H1 (cell line): ENCODE measurements around the gene EXD3. TPM values are rescaled to one million over a fixed set of nuclear protein-coding genes. Genes with fewer than 3 reads are reported as not detected.

Source experiments
- CHD2 ChIP-seq: IDR thresholded peaks from 2 replicates; pipeline ENCODE4 v1.6.1; 2012; ENCODE audit warnings: low read length, improper control_type of control experiment
- E2F6 ChIP-seq: IDR thresholded peaks from 2 replicates; pipeline ENCODE4 v1.6.1; 2012; ENCODE audit warnings: inconsistent platforms
- HDAC6 ChIP-seq: IDR thresholded peaks from one replicate; pipeline ENCODE4 v1.7.1; 2012; ENCODE audit warnings: low read depth, mild to moderate bottlenecking, inconsistent platforms, low read length, moderate library complexity
- KDM5A ChIP-seq: fragments of 200-600 bp; IDR thresholded peaks from 2 replicates; pipeline ENCODE4 v1.7.1; 2012; ENCODE audit warnings: mild to moderate bottlenecking, low read length, inconsistent platforms, mixed read lengths
- POLR2A ChIP-seq, 2 experiments: IDR thresholded peaks; 1 replicate in 1 of 2; 2 replicates in 1 of 2; pipeline ENCODE4 v1.6.1; 2011; ENCODE audit warnings: low read depth in 2 of 2, low read length in 2 of 2, mild to moderate bottlenecking in 2 of 2; ENCODE audit errors: control extremely low read depth in 1 of 2
- SP4 ChIP-seq: IDR thresholded peaks from 2 replicates; pipeline ENCODE4 v1.6.1; 2012; ENCODE audit warnings: low read length, inconsistent platforms
- SRF ChIP-seq: IDR thresholded peaks from 2 replicates; pipeline ENCODE4 v1.6.1; 2011; ENCODE audit warnings: mild to moderate bottlenecking, low read depth, low read length, moderate library complexity
- polyA plus RNA-seq, 7 experiments: library from polyadenylated mRNA; depleted of rRNA in 3 of 7; stranded (reverse) in 5 of 7; unstranded in 2 of 7; fragments of >200 nt in 5 of 7; fragments of 200-250 nt in 2 of 7; gene quantifications; 1 replicate in 5 of 7; 2 replicates in 1 of 7; 4 replicates in 1 of 7; pipeline versions ENCODE4 v1.2.1 to v1.2.3, GENCODE V29; 2011 to 2013; ENCODE audit warnings: missing spikeins in 2 of 7, mixed read lengths in 2 of 7
- total RNA-seq: library from RNA; stranded (reverse); fragmentation: NEBNext Ultra II Directional; extraction: Animal tissue kit (Norgen Biotek cat#: 25700); gene quantifications from 2 replicates; pipeline ENCODE4 v1.2.1, GENCODE V29; 2021
- TF ChIP-seq, protein P1 (sequence below): IDR thresholded peaks from 2 replicates; pipeline ENCODE4 v1.6.1; 2012; ENCODE audit warnings: inconsistent platforms

The EXD3 gene
- total and polyA plus RNA-seq, 2 of the 8 experiments (the other 6 are each of a cell fraction or from before 2014, with no cell fraction given), result 7.2 to 9.4 TPM

DNA sequence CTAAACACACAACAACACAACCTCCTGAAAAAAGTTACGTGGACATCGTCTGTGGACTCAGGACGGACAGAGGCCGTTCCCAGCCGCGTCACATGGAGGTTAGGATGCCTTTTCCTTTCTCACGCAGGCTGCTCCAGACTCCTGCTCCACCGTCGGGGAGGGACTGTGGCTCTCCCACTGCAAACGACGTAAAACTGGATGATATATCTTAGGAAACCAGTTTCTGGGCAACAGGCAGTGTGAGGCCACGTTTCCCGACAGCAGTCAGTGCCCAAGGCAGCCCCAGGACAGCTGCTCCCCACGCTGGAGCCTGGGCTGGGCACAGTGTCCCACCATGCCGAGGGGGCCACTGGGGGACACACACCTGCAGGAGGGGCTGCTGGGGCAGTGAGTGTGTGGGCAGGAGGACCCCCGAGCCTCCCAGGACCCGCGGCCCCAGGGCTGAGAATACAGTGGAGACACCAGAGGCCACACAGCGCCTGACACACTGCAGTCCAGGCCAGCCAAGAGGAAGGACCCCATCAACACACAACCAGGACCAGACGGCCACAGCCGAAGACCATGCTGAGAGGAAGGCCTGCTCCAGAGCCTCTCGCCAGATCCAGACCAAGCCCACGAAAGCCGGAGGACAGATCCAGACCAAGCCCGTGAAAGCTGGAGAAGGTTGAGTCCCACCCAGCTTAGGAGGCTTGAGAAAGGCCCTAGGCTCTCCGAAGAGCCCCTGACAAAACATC, 26.2 kb downstream of the EXD3 start (continued):
- TF ChIP-seq E2F6 (no peak), SRF (no peak), SP4 (no peak), HDAC6 (no peak), CHD2 (no peak), POLR2A (IDR thresholded peaks at IDR 0.05; ENCODE audit: control extremely low read depth in 1 of 2, low read depth in 2 of 2, low read length in 2 of 2) (no peak), KDM5A (no peak)
- TF ChIP-seq, protein P1, sequence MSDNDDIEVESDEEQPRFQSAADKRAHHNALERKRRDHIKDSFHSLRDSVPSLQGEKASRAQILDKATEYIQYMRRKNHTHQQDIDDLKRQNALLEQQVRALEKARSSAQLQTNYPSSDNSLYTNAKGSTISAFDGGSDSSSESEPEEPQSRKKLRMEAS, result no peak
